Upper lobe of left lung (tissue), 4 donors: ENCODE results near the gene PLS3.

Experiments used
- CTCF ChIP-seq, 6 experiments: fragments of 450-650 bp in 4 of 6; fragments of 200-600 bp in 2 of 6; sonication (generic) in 2 of 6; IDR thresholded peaks; one replicate each; pipeline ENCODE4 v1.5.1; 2016 to 2019; ENCODE audit warnings: antibody characterized with exemption in 6 of 6
- EP300 ChIP-seq, 4 donors: sonication (generic); formaldehyde crosslinking; IDR thresholded peaks; one replicate each; pipeline ENCODE4 v1.5.1; 2017; ENCODE audit warnings: antibody characterized with exemption in 4 of 4, control low read depth in 2 of 4
- POLR2A ChIP-seq, 4 donors: fragments of 450-650 bp; IDR thresholded peaks; one replicate each; pipeline ENCODE4 v1.5.1; 2016 to 2017; ENCODE audit warnings: antibody characterized with exemption in 4 of 4, mild to moderate bottlenecking in 2 of 4
- POLR2AphosphoS5 ChIP-seq, 2 donors: sonication (generic); formaldehyde crosslinking; IDR thresholded peaks; one replicate each; pipeline ENCODE4 v1.5.1; 2017; ENCODE audit warnings: antibody characterized with exemption in 2 of 2

GRCh38 chrX:115603534-115604074 lies 42.6 kb downstream of the PLS3 start:
- TF ChIP-seq CTCF (IDR thresholded peaks at IDR 0.05): no peak
- TF ChIP-seq POLR2AphosphoS5 (IDR thresholded peaks at IDR 0.05): no peak
- TF ChIP-seq POLR2A (IDR thresholded peaks at IDR 0.05): no peak
- no peak for TF ChIP-seq EP300 (IDR thresholded peaks at IDR 0.05)
